H9 (cell line): ENCODE data around the gene KIF1A. TPM values are rescaled to one million over a fixed set of nuclear protein-coding genes. Genes with fewer than 3 reads are reported as not detected.
"Not testable (repeated sequence)": the region's sequence is repeated elsewhere in the genome, so short reads cannot be mapped to it uniquely, and the experiment has no call there.

Experiments used
- DNase-seq: peaks from one replicate; pipeline ENCODE4 v3.0.0-alpha.2; 2017
- H2AFZ ChIP-seq: one replicate; pipeline ENCODE4 v1.6.1; 2013; ENCODE audit warnings: mild to moderate bottlenecking, low read length, control low read depth, moderate library complexity
- H2AK5ac ChIP-seq: 2 replicates; pipeline ENCODE4 v1.6.1; 2013; ENCODE audit warnings: low read length, control low read depth, mixed read lengths; ENCODE audit not compliant: insufficient read length
- H2BK120ac ChIP-seq: one replicate; pipeline ENCODE4 v1.6.1; 2013; ENCODE audit warnings: low read depth, mild to moderate bottlenecking, low read length, control low read depth, inconsistent platforms; ENCODE audit not compliant: poor library complexity, severe bottlenecking
- H2BK12ac ChIP-seq: 2 replicates; pipeline ENCODE4 v1.6.1; 2013; ENCODE audit warnings: low read length, control low read depth, mixed read lengths, low read depth; ENCODE audit not compliant: insufficient read length
- H2BK15ac ChIP-seq: 2 replicates; pipeline ENCODE4 v1.6.1; 2013; ENCODE audit warnings: low read depth, low read length, control low read depth
- H2BK20ac ChIP-seq: one replicate; pipeline ENCODE4 v1.6.1; 2013; ENCODE audit warnings: low read depth, mild to moderate bottlenecking, low read length, control low read depth, inconsistent platforms; ENCODE audit not compliant: poor library complexity, severe bottlenecking
- H2BK5ac ChIP-seq: 2 replicates; pipeline ENCODE4 v1.6.1; 2013; ENCODE audit warnings: low read length, control low read depth, mixed read lengths; ENCODE audit not compliant: insufficient read length
- H3K14ac ChIP-seq: 2 replicates; pipeline ENCODE4 v1.6.1; 2013; ENCODE audit warnings: low read length, control low read depth; ENCODE audit not compliant: insufficient read depth
- H3K18ac ChIP-seq: 2 replicates; pipeline ENCODE4 v1.6.1; 2013; ENCODE audit warnings: low read depth, mild to moderate bottlenecking, mixed read lengths, low read length, control low read depth; ENCODE audit not compliant: insufficient read length
- H3K23ac ChIP-seq: 2 replicates; pipeline ENCODE4 v1.6.1; 2013; ENCODE audit warnings: low read length, control low read depth, mixed read lengths, low read depth; ENCODE audit not compliant: insufficient read length
- H3K23me2 ChIP-seq: 2 replicates; pipeline ENCODE4 v1.6.1; 2013; ENCODE audit warnings: low read depth, mild to moderate bottlenecking, mixed read lengths, low read length, control low read depth; ENCODE audit not compliant: insufficient read length, poor library complexity, severe bottlenecking
- H3K27ac ChIP-seq: 2 replicates; pipeline ENCODE4 v1.5.1; 2013; ENCODE audit warnings: low read length, control low read depth, mixed read lengths, low read depth; ENCODE audit not compliant: insufficient read length
- H3K27me3 ChIP-seq: 2 replicates; pipeline ENCODE4 v1.6.1; 2013; ENCODE audit warnings: low read length, control low read depth, inconsistent platforms; ENCODE audit not compliant: insufficient read depth
- H3K4ac ChIP-seq: 2 replicates; pipeline ENCODE4 v1.6.1; 2013; ENCODE audit warnings: low read depth, mild to moderate bottlenecking, control low read depth, inconsistent platforms, low read length, moderate library complexity
- H3K4me1 ChIP-seq: 2 replicates; pipeline ENCODE4 v1.6.1; 2013; ENCODE audit warnings: low read length, control low read depth, inconsistent platforms; ENCODE audit not compliant: insufficient read depth
- H3K4me2 ChIP-seq: 2 replicates; pipeline ENCODE4 v1.6.1; 2013; ENCODE audit warnings: low read length, control low read depth, mixed read lengths; ENCODE audit not compliant: insufficient read length, insufficient read depth
- H3K56ac ChIP-seq: 2 replicates; pipeline ENCODE4 v1.6.1; 2013; ENCODE audit warnings: low read depth, mild to moderate bottlenecking, mixed read lengths, low read length, control low read depth; ENCODE audit not compliant: insufficient read length
- H3K79me1 ChIP-seq: 2 replicates; pipeline ENCODE4 v1.6.1; 2013; ENCODE audit warnings: low read depth, mild to moderate bottlenecking, moderate library complexity, low read length, control low read depth, inconsistent platforms; ENCODE audit not compliant: insufficient read depth, poor library complexity, severe bottlenecking
- H3K79me2 ChIP-seq: 2 replicates; pipeline ENCODE4 v1.6.1; 2013; ENCODE audit warnings: low read length, control low read depth, inconsistent platforms; ENCODE audit not compliant: insufficient read depth
- H3K9ac ChIP-seq: 2 replicates; pipeline ENCODE4 v1.6.1; 2013; ENCODE audit warnings: low read length, control low read depth, mixed read lengths; ENCODE audit not compliant: insufficient read length; ENCODE audit errors: extremely low read depth
- H3K9me3 ChIP-seq: one replicate; pipeline ENCODE4 v1.6.1; 2013; ENCODE audit warnings: low read depth, low read length, inconsistent platforms; ENCODE audit not compliant: control insufficient read depth
- H3T11ph ChIP-seq: one replicate; pipeline ENCODE4 v1.6.1; 2013; ENCODE audit warnings: mild to moderate bottlenecking, low read length, control low read depth, inconsistent platforms
- H4K20me1 ChIP-seq: one replicate; pipeline ENCODE4 v1.6.1; 2013; ENCODE audit not compliant: control insufficient read depth, insufficient read length, insufficient read depth
- H4K5ac ChIP-seq: 2 replicates; pipeline ENCODE4 v1.6.1; 2013; ENCODE audit warnings: low read depth, mild to moderate bottlenecking, mixed read lengths, low read length, control low read depth; ENCODE audit not compliant: insufficient read length
- H4K8ac ChIP-seq: replicated peaks from 2 replicates; pipeline ENCODE4 v1.6.1; 2013; ENCODE audit warnings: low read length, control low read depth, mixed read lengths, low read depth; ENCODE audit not compliant: insufficient read length
- H4K91ac ChIP-seq: 2 replicates; pipeline ENCODE4 v1.6.1; 2013; ENCODE audit warnings: low read depth, mild to moderate bottlenecking, moderate library complexity, mixed read lengths, low read length, control low read depth; ENCODE audit not compliant: insufficient read length
- H3K27ac Mint-ChIP-seq, 3 experiments: 2 replicates in 2 of 3; 3 replicates in 1 of 3; pipeline ENCODE4 v1.8.0; 2020 to 2021; ENCODE audit warnings: mixed read lengths in 3 of 3, mild to moderate bottlenecking in 1 of 3, moderate library complexity in 1 of 3
- H3K27me3 Mint-ChIP-seq: 2 replicates; pipeline ENCODE4 v1.8.0; 2021; ENCODE audit warnings: low read depth, mild to moderate bottlenecking, moderate library complexity, mixed read lengths
- H3K36me3 Mint-ChIP-seq, 3 experiments: 2 replicates in 2 of 3; 3 replicates in 1 of 3; pipeline ENCODE4 v1.8.0; 2020 to 2021; ENCODE audit warnings: low read depth in 3 of 3, mixed read lengths in 3 of 3; ENCODE audit not compliant: insufficient read depth in 1 of 3
- H3K4me1 Mint-ChIP-seq, 2 experiments: 2 replicates each; pipeline ENCODE4 v1.8.0; 2020; ENCODE audit warnings: mixed read lengths in 2 of 2
- H3K4me3 Mint-ChIP-seq, 2 experiments: 2 replicates in 1 of 2; 3 replicates in 1 of 2; pipeline ENCODE4 v1.8.0; 2020 to 2021; ENCODE audit warnings: mild to moderate bottlenecking in 2 of 2, mixed read lengths in 2 of 2, moderate library complexity in 1 of 2
- H3K9me3 Mint-ChIP-seq, 2 experiments: 2 replicates in 1 of 2; 3 replicates in 1 of 2; pipeline ENCODE4 v1.8.0; 2020; ENCODE audit warnings: mild to moderate bottlenecking in 2 of 2, mixed read lengths in 2 of 2, moderate library complexity in 1 of 2
- WGBS: extraction: QIAGEN DNeasy Blood & Tissue Kit; methylation state at CpG from one replicate; pipeline ENCODE4 v1.1.7; 2013; ENCODE audit warnings: missing lambda C conversion rate, low lambda C conversion rate, mixed read lengths; ENCODE audit not compliant: insufficient read length; ENCODE audit errors: extremely low coverage; 5-methylcytosine and 5-hydroxymethylcytosine counted together
- total RNA-seq: library from RNA; stranded (reverse); gene quantifications from 2 replicates; pipeline ENCODE4 v1.2.1, GENCODE V29; 2021

Gene KIF1A
- total RNA-seq, 1 experiment from 2014 or later, result 204 TPM

DNA sequence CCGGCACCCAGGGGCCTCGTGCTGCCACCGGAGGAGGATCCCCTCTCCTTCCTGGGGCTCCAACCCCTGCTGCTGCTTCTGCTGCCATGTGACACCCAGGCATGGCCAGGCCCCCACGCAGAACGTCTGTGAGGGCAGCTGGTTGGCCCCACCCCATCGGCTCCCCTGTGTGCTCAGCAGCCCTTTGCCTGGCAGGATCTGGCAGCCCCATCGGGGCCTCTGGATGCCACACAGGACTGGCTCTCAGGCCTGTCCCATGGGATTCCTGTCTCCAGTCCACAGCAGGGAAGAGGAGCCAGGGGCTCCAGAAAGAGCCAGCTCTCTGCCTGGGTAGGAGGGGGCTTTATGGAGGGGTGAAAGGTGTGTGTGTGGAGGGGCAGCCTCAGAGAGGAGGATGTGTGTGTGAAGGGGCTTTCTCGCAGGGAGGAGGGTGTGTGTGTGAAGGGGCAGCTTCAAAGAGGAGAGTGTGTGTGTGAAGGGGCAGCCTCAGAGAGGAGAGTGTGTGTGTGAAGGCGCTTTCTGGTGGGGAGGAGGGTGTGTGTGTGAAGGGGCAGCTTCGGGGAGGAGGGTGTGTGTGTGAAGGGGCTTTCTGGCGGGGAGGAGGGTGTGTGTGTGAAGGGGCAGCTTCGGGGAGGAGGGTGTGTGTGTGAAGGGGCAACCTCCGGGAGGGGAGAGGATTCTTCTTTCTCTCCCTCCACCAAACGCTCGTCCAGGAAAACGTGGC lies 145.4 kb downstream of the KIF1A start:
- H3K56ac ChIP-seq, H3K9me3 ChIP-seq, H3K27ac ChIP-seq, H3K79me1 ChIP-seq, H3K36me3 Mint-ChIP-seq, H4K20me1 ChIP-seq, H2BK12ac ChIP-seq, H3K23ac ChIP-seq, H3K27ac Mint-ChIP-seq, H3K79me2 ChIP-seq, H2BK20ac ChIP-seq, H3K4me3 Mint-ChIP-seq, H3T11ph ChIP-seq, H2BK15ac ChIP-seq, H2AK5ac ChIP-seq, H3K4me1 ChIP-seq, H3K14ac ChIP-seq, H2AFZ ChIP-seq, H3K9me3 Mint-ChIP-seq, H4K91ac ChIP-seq, H3K4me1 Mint-ChIP-seq, H3K4me2 ChIP-seq, H3K23me2 ChIP-seq, H4K5ac ChIP-seq, H3K9ac ChIP-seq, H2BK120ac ChIP-seq, H2BK5ac ChIP-seq, H3K4ac ChIP-seq, H4K8ac ChIP-seq, H3K18ac ChIP-seq, H3K27me3 ChIP-seq: not testable (repeated sequence)
- DNase-seq, result peak; percentile 15
- no CpG with 5 or more reads among the region's 16 CpGs for WGBS
- H3K27me3 Mint-ChIP-seq, result peaks cover 17% of the 10 kb centered on the region
